Measurements from ENCODE around the gene SRSF4. TPM values are rescaled to one million over a fixed set of nuclear protein-coding genes. Genes with fewer than 3 reads are reported as not detected.
"Not testable (repeated sequence)": the region's sequence is repeated elsewhere in the genome, so short reads cannot be mapped to it uniquely, and the experiment has no call there.

The SRSF4 gene
- total RNA-seq, 1 donor from 2014 or later: 89.0 TPM

DNA sequence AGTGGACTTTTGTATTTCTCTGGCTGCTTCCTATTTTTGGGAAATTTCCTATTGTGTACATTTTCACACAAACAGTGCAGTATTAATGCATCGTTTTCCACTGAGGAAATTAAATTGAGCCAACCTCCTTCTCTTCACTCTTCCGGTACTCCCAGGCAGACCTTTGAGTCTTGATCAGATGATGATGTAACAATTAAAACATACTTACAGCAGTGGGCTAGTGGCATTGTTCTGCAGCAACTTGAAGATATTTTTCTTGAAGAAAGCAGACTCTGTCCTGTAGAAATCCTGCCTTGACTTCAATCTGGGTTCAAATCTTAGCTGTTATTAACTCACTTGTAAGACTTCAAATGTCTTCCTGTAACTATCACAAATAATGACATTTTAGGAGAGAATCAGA, 39.0 kb downstream of the SRSF4 start:
- TF ChIP-seq, protein P1, sequence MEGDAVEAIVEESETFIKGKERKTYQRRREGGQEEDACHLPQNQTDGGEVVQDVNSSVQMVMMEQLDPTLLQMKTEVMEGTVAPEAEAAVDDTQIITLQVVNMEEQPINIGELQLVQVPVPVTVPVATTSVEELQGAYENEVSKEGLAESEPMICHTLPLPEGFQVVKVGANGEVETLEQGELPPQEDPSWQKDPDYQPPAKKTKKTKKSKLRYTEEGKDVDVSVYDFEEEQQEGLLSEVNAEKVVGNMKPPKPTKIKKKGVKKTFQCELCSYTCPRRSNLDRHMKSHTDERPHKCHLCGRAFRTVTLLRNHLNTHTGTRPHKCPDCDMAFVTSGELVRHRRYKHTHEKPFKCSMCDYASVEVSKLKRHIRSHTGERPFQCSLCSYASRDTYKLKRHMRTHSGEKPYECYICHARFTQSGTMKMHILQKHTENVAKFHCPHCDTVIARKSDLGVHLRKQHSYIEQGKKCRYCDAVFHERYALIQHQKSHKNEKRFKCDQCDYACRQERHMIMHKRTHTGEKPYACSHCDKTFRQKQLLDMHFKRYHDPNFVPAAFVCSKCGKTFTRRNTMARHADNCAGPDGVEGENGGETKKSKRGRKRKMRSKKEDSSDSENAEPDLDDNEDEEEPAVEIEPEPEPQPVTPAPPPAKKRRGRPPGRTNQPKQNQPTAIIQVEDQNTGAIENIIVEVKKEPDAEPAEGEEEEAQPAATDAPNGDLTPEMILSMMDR (IDR thresholded peaks at IDR 0.05): no peak
- Histone ChIP-seq H3K36me3 (peaks cover 29% of the 10 kb centered on the region), H3K9me3 (no peaks in the 10 kb centered on the region), H3K27ac (no peak overlapping the region), H3K4me3 (no peak overlapping the region), H3K27me3 (no peaks in the 10 kb centered on the region), H3K4me1 (no peaks in the 10 kb centered on the region)
- no peak for ATAC-seq
- intact Hi-C loops (cut with DNase I): no loop called here
- no peak for DNase-seq

GRCh38 chr1:29136391-29136915, 45.2 kb downstream of the SRSF4 start:
- no peaks in the 10 kb centered on the region for H3K27me3 ChIP-seq
- H3K9me3 ChIP-seq: no peaks in the 10 kb centered on the region
- no peak overlapping the region for H3K4me3 ChIP-seq
- intact Hi-C loops (cut with DNase I): no loop called here
- TF ChIP-seq, protein P1 (IDR thresholded peaks at IDR 0.05): no peak
- ATAC-seq (peak; percentile 48), DNase-seq (no peak)
- no peak overlapping the region for H3K27ac ChIP-seq
- H3K36me3 ChIP-seq: no peaks in the 10 kb centered on the region
- no peaks in the 10 kb centered on the region for H3K4me1 ChIP-seq

DNA sequence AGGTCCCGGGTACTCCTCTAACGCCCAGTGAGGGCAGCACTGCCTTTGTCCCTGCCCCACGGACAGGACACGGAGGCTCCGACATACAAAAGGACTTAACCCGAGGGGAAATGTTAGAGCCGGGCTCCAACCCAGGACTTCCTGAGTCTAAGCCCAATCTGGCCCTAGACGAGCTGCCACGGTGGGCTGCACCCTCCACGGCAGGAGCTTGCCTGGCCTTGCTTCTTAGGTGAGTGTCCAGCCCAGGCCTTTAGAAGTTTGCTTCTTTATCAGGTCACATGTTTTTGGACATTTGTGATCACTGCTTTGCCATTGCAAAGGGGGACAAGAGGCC, 47.0 kb downstream of the SRSF4 start:
- H3K27ac ChIP-seq: no peak overlapping the region
- TF ChIP-seq, protein P1 (IDR thresholded peaks at IDR 0.05): no peak

GRCh38 chr1:29133861-29134694, 47.6 kb downstream of the SRSF4 start:
- ATAC-seq (peak; percentile 22), DNase-seq (no peak)
- Histone ChIP-seq H3K4me1 (no peaks in the 10 kb centered on the region), H3K9me3 (no peaks in the 10 kb centered on the region), H3K4me3 (no peak overlapping the region), H3K27ac (no peak overlapping the region), H3K27me3 (no peaks in the 10 kb centered on the region), H3K36me3 (no peaks in the 10 kb centered on the region)
- intact Hi-C loops (cut with DNase I): no loop called here
- TF ChIP-seq, protein P1 (IDR thresholded peaks at IDR 0.05): no peak

More for the DNA sequence above, 47.0 kb downstream of the SRSF4 start:
- Histone ChIP-seq H3K4me3 (no peak overlapping the region), H3K36me3 (no peaks in the 10 kb centered on the region), H3K27me3 (no peaks in the 10 kb centered on the region), H3K4me1 (no peaks in the 10 kb centered on the region), H3K9me3 (no peaks in the 10 kb centered on the region)
- DNase-seq (no peak), ATAC-seq (no peak)
- intact Hi-C loops (cut with DNase I): no loop called here

- H3K4me3 ChIP-seq, ATAC-seq, DNase-seq: not testable (repeated sequence)
Measured at GRCh38 chr1:29131056-29131455, 50.6 kb downstream of the SRSF4 start.

GRCh38 chr1:29129916-29130315, 51.8 kb downstream of the SRSF4 start:
- H3K36me3 ChIP-seq: no peaks in the 10 kb centered on the region
- no peak overlapping the region for H3K27ac ChIP-seq
- H3K9me3 ChIP-seq: no peaks in the 10 kb centered on the region
- DNase-seq (no peak), ATAC-seq (no peak)
- TF ChIP-seq, protein P1 (IDR thresholded peaks at IDR 0.05): no peak
- no peaks in the 10 kb centered on the region for H3K4me1 ChIP-seq
- peaks cover 2% of the 10 kb centered on the region for H3K27me3 ChIP-seq
- no peak overlapping the region for H3K4me3 ChIP-seq
- intact Hi-C loops (cut with DNase I): no loop called here

More at GRCh38 chr1:29131056-29131455, 50.6 kb downstream of the SRSF4 start:
- H3K27me3 ChIP-seq; H3K36me3 ChIP-seq; H3K9me3 ChIP-seq; intact Hi-C loops (cut with DNase I); H3K4me1 ChIP-seq; H3K27ac ChIP-seq: not testable (repeated sequence)

Measured in upper lobe of right lung (tissue), 1 donor.